T-helper 2 cell treated with Interferon-gamma antibody and Interleukin-4, amounts not matched to agents 5 μg/mL and 100 μg/mL, for 36 hours (primary cell): ENCODE data around the gene DAAM1.

Experiments
- DNase-seq: peaks from one replicate; pipeline ENCODE4 v3.0.0; 2021; ENCODE audit warnings: low spot score
- H3K27ac Mint-ChIP-seq: one replicate; pipeline ENCODE4 v1.8.0; 2021; ENCODE audit warnings: mild to moderate bottlenecking, mixed read lengths
- H3K27me3 Mint-ChIP-seq: one replicate; pipeline ENCODE4 v1.8.0; 2021; ENCODE audit warnings: low read depth, mixed read lengths
- H3K36me3 Mint-ChIP-seq: one replicate; pipeline ENCODE4 v1.8.0; 2021; ENCODE audit warnings: low read depth, mixed read lengths
- H3K4me1 Mint-ChIP-seq: one replicate; pipeline ENCODE4 v1.8.0; 2021; ENCODE audit warnings: low read depth, mixed read lengths
- H3K4me3 Mint-ChIP-seq: one replicate; pipeline ENCODE4 v1.8.0; 2022; ENCODE audit warnings: mild to moderate bottlenecking, moderate library complexity, mixed read lengths
- H3K9me3 Mint-ChIP-seq: one replicate; pipeline ENCODE4 v1.8.0; 2021; ENCODE audit warnings: mixed read lengths

DAAM1 gene

GRCh38 chr14:59188461-59189090, at the start of gene DAAM1:
DAAM1 (plus strand) TSS chr14:59188667; CDS start chr14:59263478, 74,811 bp downstream.
- Mint-ChIP-seq H3K27me3 (peaks cover 33% of the 10 kb centered on the region), H3K4me3 (peak within 1 kb of the TSS; percentile 90), H3K27ac (peak within 1 kb of the TSS; percentile 80), H3K4me1 (peaks cover 30% of the 10 kb centered on the region), H3K9me3 (no peaks in the 10 kb centered on the region), H3K36me3 (no peaks in the 10 kb centered on the region)
- DNase-seq: peak; percentile 96

GRCh38 chr14:59139324-59139723, 49.1 kb upstream of the DAAM1 start:
- Mint-ChIP-seq H3K27ac (no peak overlapping the region), H3K36me3 (no peaks in the 10 kb centered on the region)
- DNase-seq: no peak

GRCh38 chr14:59140106-59140843, 48.2 kb upstream of the DAAM1 start:
- Mint-ChIP-seq H3K4me1 (no peaks in the 10 kb centered on the region), H3K9me3 (no peaks in the 10 kb centered on the region), H3K27ac (no peak overlapping the region), H3K4me3 (no peak overlapping the region), H3K27me3 (peaks cover 9% of the 10 kb centered on the region), H3K36me3 (no peaks in the 10 kb centered on the region)
- no peak for DNase-seq

More at GRCh38 chr14:59139324-59139723, 49.1 kb upstream of the DAAM1 start:
- no peak overlapping the region for H3K4me3 Mint-ChIP-seq
- H3K4me1 Mint-ChIP-seq: no peaks in the 10 kb centered on the region
- H3K27me3 Mint-ChIP-seq: peaks cover 7% of the 10 kb centered on the region
- H3K9me3 Mint-ChIP-seq: no peaks in the 10 kb centered on the region

GRCh38 chr14:59146484-59146883, 42.0 kb upstream of the DAAM1 start:
- no peak overlapping the region for H3K27ac Mint-ChIP-seq
- H3K4me3 Mint-ChIP-seq: no peak overlapping the region
- peaks cover 18% of the 10 kb centered on the region for H3K27me3 Mint-ChIP-seq
- H3K4me1 Mint-ChIP-seq: peaks cover 6% of the 10 kb centered on the region
- no peaks in the 10 kb centered on the region for H3K9me3 Mint-ChIP-seq
- no peaks in the 10 kb centered on the region for H3K36me3 Mint-ChIP-seq
- DNase-seq: no peak

- DNase-seq: no peak
- no peak overlapping the region for H3K4me3 Mint-ChIP-seq
- no peaks in the 10 kb centered on the region for H3K36me3 Mint-ChIP-seq
- peaks cover 17% of the 10 kb centered on the region for H3K27me3 Mint-ChIP-seq
- no peak overlapping the region for H3K27ac Mint-ChIP-seq
- H3K4me1 Mint-ChIP-seq: peaks cover 6% of the 10 kb centered on the region
- H3K9me3 Mint-ChIP-seq: no peaks in the 10 kb centered on the region
Observed at GRCh38 chr14:59147007-59147406, 41.5 kb upstream of the DAAM1 start.

GRCh38 chr14:59148334-59148900, 40.0 kb upstream of the DAAM1 start:
- DNase-seq: no peak

GRCh38 chr14:59150990-59151389, 37.5 kb upstream of the DAAM1 start:
- Mint-ChIP-seq H3K4me3 (no peak overlapping the region), H3K27me3 (peaks cover 8% of the 10 kb centered on the region), H3K4me1 (peaks cover 9% of the 10 kb centered on the region), H3K36me3 (no peaks in the 10 kb centered on the region), H3K9me3 (no peaks in the 10 kb centered on the region), H3K27ac (no peak overlapping the region)
- DNase-seq: no peak

More at GRCh38 chr14:59148334-59148900, 40.0 kb upstream of the DAAM1 start:
- H3K27me3 Mint-ChIP-seq: peaks cover 10% of the 10 kb centered on the region
- H3K4me1 Mint-ChIP-seq: peaks cover 6% of the 10 kb centered on the region
- no peak overlapping the region for H3K27ac Mint-ChIP-seq
- H3K36me3 Mint-ChIP-seq: no peaks in the 10 kb centered on the region
- H3K4me3 Mint-ChIP-seq: no peak overlapping the region
- H3K9me3 Mint-ChIP-seq: no peaks in the 10 kb centered on the region

- no peaks in the 10 kb centered on the region for H3K9me3 Mint-ChIP-seq
- H3K27me3 Mint-ChIP-seq: no peaks in the 10 kb centered on the region
- no peak for DNase-seq
- H3K36me3 Mint-ChIP-seq: no peaks in the 10 kb centered on the region
- H3K4me3 Mint-ChIP-seq: no peak overlapping the region
- H3K4me1 Mint-ChIP-seq: peaks cover 9% of the 10 kb centered on the region
- no peak overlapping the region for H3K27ac Mint-ChIP-seq
Observed at GRCh38 chr14:59154373-59154772, 34.1 kb upstream of the DAAM1 start.

- Mint-ChIP-seq H3K27me3 (peaks cover 3% of the 10 kb centered on the region), H3K9me3 (no peaks in the 10 kb centered on the region), H3K36me3 (no peaks in the 10 kb centered on the region), H3K27ac (no peak overlapping the region), H3K4me1 (peaks cover 7% of the 10 kb centered on the region), H3K4me3 (no peak overlapping the region)
- DNase-seq: no peak
Observed at GRCh38 chr14:59155886-59156285, 32.6 kb upstream of the DAAM1 start.

- no peak for DNase-seq
- Mint-ChIP-seq H3K36me3 (no peaks in the 10 kb centered on the region), H3K4me3 (no peak overlapping the region), H3K9me3 (no peaks in the 10 kb centered on the region), H3K4me1 (peaks cover 5% of the 10 kb centered on the region), H3K27ac (no peak overlapping the region), H3K27me3 (peaks cover 14% of the 10 kb centered on the region)
Observed at GRCh38 chr14:59159169-59159568, 29.3 kb upstream of the DAAM1 start.

- H3K27ac Mint-ChIP-seq: no peak overlapping the region
- no peaks in the 10 kb centered on the region for H3K36me3 Mint-ChIP-seq
- H3K4me3 Mint-ChIP-seq: no peak overlapping the region
- DNase-seq: no peak
- H3K4me1 Mint-ChIP-seq: peaks cover 1% of the 10 kb centered on the region
- peaks cover 14% of the 10 kb centered on the region for H3K27me3 Mint-ChIP-seq
- no peaks in the 10 kb centered on the region for H3K9me3 Mint-ChIP-seq
Observed at GRCh38 chr14:59160506-59160905, 28.0 kb upstream of the DAAM1 start.

GRCh38 chr14:59161561-59162175, 26.8 kb upstream of the DAAM1 start:
- no peaks in the 10 kb centered on the region for H3K9me3 Mint-ChIP-seq
- H3K27me3 Mint-ChIP-seq: peaks cover 14% of the 10 kb centered on the region
- DNase-seq: no peak
- H3K4me1 Mint-ChIP-seq: peaks cover 1% of the 10 kb centered on the region
- no peak overlapping the region for H3K27ac Mint-ChIP-seq
- H3K4me3 Mint-ChIP-seq: no peak overlapping the region
- H3K36me3 Mint-ChIP-seq: no peaks in the 10 kb centered on the region

- no peak overlapping the region for H3K4me3 Mint-ChIP-seq
- peaks cover 25% of the 10 kb centered on the region for H3K27me3 Mint-ChIP-seq
- no peaks in the 10 kb centered on the region for H3K36me3 Mint-ChIP-seq
- no peak for DNase-seq
- no peaks in the 10 kb centered on the region for H3K4me1 Mint-ChIP-seq
- no peak overlapping the region for H3K27ac Mint-ChIP-seq
- no peaks in the 10 kb centered on the region for H3K9me3 Mint-ChIP-seq
Observed at GRCh38 chr14:59166258-59166657, 22.2 kb upstream of the DAAM1 start.

- Mint-ChIP-seq H3K4me1 (peaks cover 3% of the 10 kb centered on the region), H3K9me3 (no peaks in the 10 kb centered on the region), H3K36me3 (no peaks in the 10 kb centered on the region), H3K27ac (no peak overlapping the region), H3K4me3 (no peak overlapping the region), H3K27me3 (peaks cover 15% of the 10 kb centered on the region)
- no peak for DNase-seq
Observed at GRCh38 chr14:59175404-59175803, 13.1 kb upstream of the DAAM1 start.
